Stimulated activated CD8-positive, alpha-beta memory T cell treated with anti-CD3 and anti-CD28 coated beads, Interleukin-15, amount 100 ng/mL, for 1 hour (primary cell): ENCODE results near the gene MTG2.

Source experiments
- DNase-seq: peaks from one replicate; pipeline ENCODE4 v3.0.0-alpha.2; 2020; ENCODE audit warnings: low read depth

Gene MTG2

DNA sequence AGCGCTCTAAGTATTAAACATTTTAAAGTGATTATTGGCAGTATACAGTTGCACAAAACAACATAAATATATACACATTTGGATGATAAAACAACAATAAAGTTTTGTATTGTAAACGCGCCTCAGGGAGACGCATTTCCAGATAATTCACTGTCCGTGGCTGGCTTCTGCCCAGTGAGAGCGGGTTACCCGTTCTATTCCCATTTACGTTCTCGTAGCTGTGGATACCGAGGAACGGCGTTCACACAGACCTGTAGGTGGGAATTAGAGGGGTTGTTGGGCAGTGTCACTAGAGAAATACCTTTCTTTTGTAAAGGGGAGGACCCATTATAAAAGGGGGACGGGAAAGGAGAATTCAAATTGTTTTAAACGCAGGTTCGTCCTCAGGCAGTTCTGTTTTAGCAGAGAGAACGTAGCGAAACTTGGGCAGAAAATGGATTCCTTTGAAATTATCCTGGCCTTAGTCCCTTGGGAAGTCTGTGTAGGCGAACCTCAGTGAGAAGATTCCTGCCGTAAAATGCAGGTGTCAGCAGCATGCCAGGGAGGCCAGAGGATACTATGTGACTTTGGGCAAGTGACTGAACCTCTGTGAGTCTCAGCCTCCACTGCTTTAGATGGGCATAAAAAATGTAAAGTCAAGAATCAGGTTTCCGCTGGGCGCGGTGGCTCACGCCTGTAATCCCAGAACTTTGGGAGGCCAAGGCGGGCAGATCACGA, 756 bp downstream of the MTG2 start:
- no peak for DNase-seq

DNA sequence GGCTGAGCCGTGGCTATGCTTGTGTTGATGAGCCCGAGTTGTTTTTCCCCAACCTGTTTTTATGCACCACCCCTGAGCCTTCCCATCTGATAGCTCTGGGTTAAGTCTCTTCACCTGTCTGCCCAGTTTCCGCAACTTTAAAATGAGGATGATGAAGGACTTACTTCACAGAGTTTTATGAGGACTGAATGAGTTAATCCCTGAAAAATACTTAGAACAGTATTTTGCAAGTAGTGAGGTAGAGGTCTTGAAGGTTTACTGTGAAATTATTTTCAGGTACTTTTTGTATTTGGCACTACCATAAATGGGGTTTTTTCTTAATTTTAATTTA, 3.2 kb downstream of the MTG2 start:
- no peak for DNase-seq

- DNase-seq = no peak
These were observed 4.3 kb downstream of the MTG2 start for GRCh38 chr20:62186887-62187866.

- no peak for DNase-seq
These were observed 8.0 kb downstream of the MTG2 start for GRCh38 chr20:62190639-62191411.

GRCh38 chr20:62191781-62192559, 9.1 kb downstream of the MTG2 start:
- DNase-seq = no peak

DNA sequence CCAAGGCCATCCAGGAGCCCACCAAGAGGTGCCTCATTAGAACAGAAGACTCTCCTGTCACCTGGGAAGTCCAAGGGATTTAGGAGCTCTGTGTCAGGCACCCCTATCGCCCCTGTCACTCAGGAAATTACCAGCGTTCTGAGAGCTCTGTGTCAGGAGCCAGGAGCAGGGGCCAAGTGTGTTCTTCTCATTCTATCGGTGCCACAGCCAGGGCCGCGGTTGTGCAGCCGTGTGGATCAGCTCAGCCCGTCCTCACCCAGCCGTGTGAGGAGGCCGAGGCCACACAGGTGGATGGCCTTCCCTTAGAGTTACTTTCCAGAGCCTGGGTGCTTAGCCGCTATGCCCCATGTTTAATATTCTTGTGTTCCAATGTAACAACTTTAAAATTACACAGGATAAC, 9.8 kb downstream of the MTG2 start:
- no peak for DNase-seq

DNA sequence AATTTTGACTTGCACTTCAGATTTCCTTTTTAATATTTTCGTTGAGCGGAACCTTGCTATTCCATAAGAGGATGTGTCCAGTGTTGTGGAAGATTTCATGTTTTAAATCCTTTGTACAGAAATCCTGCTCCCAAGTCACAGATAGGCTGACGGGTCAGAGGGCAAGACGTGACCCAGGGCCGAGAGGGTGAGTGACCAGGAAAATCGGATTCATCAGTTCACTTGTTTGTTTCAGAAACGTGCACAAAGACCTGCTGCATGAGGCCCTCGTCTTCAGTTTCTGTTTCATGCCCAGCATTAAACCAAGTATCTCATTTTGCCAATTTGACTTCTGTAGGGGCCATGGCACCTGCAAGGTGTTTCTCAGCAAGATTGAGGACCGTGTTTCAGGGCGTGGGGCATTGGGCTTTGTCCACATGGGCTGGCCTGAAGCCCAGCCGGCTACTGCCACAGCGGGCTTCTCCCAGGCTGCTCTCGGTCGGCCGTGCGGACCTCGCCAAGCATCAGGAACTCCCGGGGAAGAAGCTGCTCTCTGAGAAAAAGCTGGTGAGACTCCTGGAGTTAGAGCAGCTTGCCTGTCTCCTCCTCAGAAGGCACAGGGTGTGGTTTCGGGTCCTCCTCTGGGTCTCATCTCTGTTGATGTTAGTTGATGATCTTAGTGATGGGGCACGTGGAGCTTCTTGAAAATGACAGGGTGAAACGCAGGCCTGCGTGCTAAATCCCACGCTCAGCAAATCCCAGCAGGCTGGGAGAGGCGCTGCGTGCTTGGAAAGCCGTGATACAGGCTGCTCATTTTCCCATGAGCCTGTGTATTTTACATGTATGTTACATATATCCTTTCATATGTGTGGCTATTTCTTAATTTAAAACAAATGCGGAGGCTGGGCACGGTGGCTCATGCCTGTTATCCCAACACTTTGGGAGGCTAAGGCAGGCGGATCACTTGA, 10.5 kb downstream of the MTG2 start:
- no peak for DNase-seq

DNA sequence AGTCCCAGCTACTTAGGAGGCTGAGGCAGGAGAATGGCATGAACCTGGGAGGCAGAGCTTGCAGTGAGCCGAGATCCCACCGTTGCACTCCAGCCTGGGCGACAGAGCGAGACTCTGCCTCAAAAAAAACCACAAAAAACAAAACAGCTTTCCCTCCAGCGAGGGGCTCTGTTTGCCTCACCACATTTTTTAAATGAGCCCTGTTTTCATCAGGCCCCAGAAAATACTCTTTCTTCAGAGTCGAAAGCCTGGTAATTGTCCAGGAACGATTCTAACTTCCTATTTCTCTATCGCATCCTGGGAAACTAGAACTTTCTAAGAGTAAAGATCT, 12.2 kb downstream of the MTG2 start:
- no peak for DNase-seq

DNA sequence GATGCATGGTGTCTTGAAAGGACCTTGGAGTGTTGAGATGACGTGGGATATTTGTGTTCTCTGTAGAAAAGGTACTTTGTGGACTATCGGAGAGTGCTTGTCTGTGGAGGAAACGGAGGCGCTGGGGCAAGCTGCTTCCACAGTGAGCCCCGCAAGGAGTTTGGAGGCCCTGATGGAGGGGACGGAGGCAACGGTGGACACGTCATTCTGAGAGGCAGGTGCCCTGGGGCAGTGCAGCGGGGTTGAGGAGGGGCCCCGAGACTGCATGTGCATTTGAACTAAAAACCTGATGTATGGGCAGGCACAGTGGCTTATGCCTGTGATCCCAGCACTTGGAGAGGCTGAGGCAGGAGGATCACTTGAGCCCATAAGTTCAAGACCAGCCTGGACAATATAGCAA, 12.9 kb downstream of the MTG2 start:
- DNase-seq = no peak

DNA sequence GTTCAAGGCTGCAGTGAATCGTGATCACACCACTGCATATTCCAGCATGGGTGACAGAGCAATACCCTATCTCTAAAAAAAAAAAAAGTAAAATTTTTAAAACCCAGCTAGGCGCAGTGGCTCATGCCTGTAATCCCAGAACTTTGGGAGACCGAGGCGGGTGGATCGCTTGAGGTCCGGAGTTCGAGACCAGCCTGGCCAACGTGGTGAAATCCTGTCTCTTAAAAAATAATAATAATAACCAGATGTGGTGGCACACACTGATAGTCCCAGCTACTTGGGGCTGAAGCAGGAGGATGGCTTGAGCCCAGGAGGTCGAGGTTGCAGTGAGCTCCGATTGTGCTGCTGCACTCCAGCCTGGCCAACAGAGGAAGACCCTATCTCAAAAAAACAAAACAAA, 13.5 kb downstream of the MTG2 start:
- DNase-seq = no peak

DNA sequence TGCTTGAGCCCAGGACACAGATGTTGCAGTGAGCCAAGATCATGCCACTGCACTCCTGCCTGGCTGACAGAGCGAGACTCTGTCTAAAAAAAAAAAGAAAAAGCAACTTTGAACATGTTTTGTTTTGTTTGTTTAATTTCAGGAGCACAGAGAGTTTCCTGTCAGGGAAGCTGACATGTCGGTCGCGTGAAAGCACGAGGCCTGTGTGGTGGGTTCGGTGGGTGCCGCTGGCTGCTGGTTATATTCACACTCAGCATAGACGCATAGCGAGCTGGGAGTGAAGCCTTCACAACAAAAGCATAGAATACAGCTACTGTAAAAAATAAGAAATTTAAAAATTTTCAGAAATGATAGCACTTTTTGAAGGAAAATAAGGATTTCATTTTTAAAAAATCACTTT, 14.5 kb downstream of the MTG2 start:
- no peak for DNase-seq

DNA sequence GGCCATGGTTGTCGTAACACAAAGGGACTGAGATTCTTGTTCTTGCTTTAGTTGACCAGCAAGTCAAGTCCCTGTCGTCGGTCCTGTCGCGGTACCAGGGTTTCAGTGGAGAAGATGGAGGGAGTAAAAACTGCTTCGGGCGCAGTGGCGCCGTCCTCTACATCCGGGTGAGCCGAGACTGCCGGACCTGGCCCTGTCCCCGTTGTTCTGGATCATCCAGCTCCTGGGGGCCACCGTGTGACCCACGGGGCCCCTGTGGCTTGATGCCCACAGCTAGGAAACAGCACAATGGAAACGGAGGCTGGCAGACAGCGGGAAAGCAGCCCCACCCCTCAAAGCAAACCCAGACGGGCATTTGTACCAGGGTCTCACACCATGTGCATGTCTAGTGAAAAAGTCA, 15.0 kb downstream of the MTG2 start:
- no peak for DNase-seq

GRCh38 chr20:62198496-62198895, 15.7 kb downstream of the MTG2 start:
- no peak for DNase-seq

DNA sequence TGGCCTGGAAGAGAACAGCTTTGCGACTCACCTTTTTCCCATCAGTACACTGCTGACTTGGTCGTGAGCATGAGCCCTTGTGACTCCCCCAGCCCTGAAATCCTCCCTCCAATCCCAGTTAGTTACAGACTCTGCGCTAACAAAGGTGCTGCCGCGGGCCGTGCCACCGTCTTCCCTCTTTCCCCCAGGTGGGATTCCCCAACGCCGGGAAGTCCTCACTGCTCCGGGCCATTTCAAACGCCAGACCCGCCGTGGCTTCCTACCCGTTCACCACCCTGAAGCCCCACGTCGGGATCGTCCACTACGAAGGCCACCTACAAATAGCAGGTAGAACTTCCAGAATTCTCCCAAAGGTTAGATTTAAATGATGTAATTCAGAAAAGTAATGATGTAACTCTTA, 16.1 kb downstream of the MTG2 start:
- no peak for DNase-seq

DNA sequence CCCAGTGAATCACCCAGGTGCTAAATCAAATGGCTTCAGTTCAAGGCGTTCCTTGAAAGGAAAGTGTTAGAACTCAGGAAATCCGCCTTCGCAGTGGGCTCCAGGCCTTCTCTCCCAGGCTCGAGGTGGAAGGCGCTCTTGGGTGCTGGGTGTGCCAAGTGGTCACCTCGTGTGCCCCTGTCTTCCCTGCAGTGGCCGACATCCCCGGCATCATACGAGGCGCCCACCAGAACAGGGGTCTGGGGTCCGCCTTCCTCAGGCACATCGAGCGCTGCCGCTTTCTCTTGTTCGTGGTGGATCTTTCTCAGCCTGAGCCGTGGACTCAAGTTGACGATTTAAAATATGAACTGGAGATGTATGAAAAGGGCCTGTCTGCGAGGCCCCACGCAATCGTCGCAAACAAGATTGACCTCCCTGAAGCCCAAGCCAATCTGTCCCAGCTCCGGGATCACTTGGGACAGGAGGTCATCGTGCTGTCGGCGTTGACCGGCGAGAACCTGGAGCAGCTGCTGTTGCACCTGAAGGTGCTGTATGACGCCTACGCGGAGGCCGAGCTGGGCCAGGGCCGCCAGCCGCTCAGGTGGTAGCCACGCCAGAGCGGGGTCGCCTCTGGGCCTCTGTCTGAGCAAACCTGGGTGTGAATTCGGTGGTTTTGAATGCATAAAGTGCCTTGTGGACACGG, 17.8 kb downstream of the MTG2 start:
- DNase-seq = no peak

- no peak for DNase-seq
These were observed 18.6 kb downstream of the MTG2 start for GRCh38 chr20:62201173-62202082.

GRCh38 chr20:62202083-62202395, 19.2 kb downstream of the MTG2 start:
- DNase-seq = no peak

DNA sequence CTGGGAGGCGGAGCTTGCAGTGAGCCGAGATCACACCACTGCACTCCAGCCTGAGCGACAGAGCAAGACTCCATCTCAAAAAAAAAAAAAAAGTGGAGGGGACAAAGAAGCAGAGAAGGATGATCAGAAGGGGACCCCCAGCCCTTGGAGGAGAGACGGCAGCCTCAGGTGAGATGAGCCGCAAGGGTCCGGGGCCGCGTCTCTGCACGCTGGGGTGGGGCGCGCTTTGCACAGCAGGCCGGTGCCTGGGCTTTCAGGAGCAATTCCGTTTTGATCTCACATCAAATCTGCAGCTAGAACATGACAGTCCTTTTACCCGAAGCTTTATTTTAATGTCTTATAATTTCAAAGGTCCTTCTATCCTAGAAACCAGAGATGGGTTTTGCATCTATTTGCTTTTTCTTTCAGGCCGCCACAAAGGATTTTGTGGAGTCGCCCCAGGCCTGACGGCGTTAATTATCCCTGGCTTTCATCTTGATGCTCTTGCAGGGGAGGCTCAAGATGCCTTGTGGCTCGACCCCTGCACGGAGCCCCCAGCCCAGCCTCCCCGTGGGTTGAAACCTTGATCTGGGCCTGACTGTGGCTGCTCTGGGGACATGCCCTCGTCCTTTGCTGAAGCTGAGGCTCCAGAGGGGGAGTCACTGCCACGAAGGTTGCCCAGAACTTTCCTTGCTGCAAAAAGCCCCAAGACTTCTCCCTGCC, 20.0 kb downstream of the MTG2 start:
- no peak for DNase-seq
